Hematopoietic multipotent progenitor cell (in vitro differentiated cells): Measurements from ENCODE around the gene SLC19A1. TPM values are rescaled to one million over a fixed set of nuclear protein-coding genes. Genes with fewer than 3 reads are reported as not detected.

ENCODE experiments used
- DNase-seq, 3 donors: peaks; one replicate each; pipeline ENCODE4 v3.0.0-alpha.2; 2011 to 2015; ENCODE audit warnings: low read depth in 2 of 3, low spot score in 2 of 3
- total RNA-seq: library from RNA; depleted of rRNA; stranded (reverse); fragments of >200 nt; gene quantifications from one replicate; pipeline ENCODE4 v1.2.3, GENCODE V29; 2012

The SLC19A1 gene
- total RNA-seq, 1 donor, result 24.0 TPM

DNA sequence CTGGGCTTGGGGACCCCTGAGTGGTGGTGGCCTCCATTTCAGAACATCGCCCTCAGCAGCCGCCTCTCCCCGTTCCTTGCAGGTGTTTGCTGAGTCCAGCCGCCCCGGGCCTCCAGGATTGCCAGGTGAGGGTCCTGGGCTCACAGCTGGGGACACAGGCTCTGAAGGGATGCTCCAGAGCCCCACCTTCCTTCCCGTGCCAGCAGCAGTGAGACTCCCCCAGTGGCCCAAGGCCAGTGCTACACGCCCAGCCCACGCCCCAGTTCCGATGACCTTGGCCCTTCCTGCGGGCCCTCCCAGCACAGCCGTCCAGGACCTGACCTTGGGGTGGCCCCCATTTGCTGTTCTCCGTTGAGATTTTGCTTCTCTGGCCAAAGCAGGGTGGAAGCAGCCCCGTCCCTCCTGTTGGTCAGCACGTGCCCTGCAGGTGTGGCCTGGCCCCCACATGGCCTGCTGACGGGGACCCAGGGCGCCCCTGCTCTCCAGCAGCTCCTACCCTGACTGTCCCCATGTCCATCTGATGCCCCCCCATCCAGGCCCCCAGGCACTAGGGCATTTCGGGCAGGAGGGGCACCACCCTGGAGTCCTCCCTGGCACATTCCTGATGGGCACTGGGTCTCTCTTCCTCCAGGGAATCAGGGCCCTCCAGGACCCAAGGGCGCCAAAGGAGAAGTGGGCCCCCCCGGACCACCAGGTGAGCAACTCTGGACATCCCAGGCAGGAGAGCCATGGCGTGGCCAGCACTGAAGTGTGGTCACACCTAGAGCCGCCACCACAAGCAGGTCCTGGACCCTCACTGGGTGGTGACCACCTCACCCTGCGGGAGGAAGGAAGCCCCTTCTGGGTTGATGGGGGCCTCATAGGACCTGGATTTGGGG is 45.0 kb downstream of the SLC19A1 start:
- DNase-seq, result no peak

DNA sequence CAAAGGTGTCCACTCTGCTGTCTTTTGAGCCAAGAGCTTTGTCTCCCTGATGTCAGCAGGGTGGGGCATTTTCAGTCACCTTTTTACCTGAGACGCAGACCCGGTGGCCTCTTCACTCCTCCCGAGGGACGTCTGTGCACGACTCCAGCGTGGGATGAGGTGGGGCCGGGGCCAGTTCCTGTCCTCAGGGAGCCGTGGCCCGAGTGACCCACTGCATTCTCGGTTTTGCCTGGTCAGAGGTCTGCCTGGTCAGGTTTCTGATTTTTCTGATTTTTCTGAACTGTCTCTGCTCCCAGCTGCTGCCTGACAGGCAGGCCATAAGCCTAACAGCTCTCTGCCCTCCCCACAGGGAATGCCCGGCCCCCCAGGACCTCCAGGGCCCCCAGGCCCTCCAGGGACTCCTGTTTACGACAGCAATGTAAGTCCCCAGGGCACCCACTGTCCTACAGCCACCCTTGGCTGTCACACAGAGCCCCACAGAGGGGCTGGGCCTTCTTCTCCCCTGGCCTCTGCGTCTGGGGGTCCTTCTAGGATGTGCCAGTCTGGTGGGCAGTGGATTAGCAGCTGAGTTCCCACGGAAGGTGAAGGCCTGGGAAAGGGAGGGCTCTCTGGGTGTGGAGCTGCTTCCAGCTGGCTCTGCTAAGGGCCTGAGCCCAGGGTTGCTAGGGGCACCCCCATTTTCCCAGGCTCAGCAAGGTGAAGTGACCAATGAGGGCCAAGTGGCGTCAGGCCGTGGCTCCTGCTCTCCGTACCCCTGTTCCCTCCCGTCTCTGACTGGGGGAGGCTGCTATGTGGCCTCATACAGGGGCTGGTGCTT is 45.9 kb downstream of the SLC19A1 start:
- no peak for DNase-seq

DNA sequence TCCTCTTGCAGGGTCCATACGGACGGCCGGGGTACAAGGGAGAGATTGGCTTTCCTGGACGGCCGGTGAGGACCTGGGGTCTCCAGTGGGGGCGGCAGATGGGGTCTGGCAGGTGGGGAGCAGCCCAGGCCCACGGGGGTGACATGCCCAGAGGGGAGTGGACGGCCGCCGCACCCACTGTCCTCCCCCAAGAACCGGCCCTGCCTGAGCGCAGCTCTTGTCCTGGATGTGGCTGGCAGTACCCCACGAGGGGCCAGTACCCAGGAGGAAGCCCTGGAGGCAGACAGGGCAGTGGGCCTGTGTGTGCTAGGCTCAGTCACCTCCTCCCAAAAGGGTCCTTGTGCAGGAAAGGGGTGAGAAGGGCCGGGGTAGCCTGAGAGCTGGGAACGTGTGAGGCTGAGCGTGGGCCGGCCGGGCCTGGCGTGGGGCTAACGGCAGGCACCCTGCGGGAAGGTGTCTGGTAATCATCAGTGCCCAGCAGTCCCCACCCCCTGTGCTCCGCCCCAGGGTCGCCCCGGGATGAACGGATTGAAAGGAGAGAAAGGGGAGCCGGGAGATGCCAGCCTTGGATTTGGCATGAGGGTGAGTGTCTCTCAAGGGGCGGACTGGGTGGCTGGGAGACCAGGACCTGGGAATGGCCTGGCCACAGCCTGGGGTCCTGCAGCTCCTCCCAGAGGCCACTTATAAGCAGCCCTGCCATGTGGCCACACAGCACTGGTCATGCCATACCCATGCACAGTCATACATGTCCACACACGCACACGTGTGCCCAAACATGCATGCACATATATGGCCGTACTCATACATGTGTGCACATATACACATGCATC is 47.2 kb downstream of the SLC19A1 start:
- DNase-seq, result no peak

DNA sequence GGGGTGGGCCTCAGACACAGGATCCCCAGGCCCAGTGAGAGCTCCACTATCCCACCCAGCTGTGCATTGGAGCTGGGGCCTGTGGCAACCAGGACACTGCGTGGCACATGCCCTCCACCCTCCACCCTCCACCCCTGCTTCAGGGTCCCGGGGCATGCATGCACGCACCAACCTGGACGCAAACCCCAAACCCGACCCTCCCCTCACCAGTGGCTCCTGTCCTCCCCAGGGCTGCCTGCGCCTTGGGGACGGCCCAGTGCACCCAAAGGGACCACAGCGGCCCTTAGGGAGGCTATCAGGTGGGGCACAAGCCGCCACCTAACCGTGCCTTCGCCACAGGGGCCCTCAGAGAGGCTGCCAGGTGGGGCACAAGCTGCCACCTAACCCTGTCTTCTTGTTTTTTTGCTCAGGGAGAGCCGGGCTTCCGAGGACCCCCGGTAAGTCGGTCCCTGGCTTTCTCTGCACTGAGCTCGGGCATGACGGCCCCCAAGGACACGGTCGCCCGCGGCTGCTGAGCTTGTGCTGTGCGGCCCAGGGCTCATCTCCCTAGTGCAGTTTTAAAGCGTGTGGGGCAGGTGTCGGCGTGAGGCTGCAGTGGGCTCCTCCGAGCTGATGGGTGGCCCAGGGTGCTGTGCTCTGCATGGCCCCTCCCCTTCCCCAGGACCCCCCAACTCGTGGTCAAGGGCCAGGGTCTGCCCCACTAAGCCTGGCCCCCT is 47.9 kb downstream of the SLC19A1 start:
- DNase-seq, result no peak

DNA sequence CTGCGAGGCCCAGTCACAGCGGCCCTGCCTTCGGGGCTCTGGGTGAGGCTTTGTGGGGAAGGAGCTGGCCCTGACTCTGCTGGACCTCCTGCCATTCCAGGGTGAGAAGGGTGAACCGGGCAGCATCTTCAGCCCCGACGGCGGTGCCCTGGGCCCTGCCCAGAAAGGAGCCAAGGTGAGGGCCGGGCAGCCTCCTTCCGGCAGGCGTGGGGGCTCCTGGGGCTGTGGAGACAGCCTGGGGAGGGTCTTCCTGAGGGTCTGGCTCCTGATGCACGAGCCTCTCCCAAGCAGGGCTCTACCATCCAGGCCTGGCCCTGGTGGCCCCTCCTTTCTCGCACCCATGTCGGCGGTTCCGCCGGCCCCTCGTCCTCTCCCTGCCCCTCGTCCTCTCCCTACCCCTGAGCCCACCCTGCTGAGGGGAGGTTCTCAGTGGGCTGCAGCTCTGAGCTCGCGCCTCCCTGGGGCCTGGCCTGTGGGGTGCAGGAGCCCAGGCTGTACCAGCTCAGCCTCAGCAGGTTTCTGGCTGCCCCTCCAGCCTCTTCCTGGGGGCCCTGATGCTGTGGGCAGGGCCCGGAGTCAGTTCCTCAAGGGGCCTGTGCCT is 48.7 kb downstream of the SLC19A1 start:
- no peak for DNase-seq

DNA sequence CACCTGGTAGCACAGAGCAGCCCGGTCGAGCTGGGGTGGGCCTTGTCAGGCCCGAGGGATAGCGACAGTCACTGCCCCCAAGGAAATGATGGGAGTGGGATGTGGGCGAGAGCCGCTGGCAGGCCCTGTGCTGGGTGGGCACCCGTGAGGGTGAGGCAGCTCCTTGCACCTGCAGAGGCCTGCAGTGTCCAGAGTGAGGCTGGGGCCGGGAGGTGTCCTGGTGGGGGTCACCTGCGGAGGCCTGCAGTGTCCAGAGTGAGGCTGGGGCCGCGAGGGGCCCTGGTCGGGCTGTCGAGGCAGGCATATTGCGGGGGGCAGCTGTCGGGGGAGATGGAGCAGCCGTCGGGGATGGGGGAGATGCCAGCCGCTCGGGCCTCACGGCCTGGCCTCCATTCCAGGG is 49.5 kb downstream of the SLC19A1 start:
- no peak for DNase-seq

DNA sequence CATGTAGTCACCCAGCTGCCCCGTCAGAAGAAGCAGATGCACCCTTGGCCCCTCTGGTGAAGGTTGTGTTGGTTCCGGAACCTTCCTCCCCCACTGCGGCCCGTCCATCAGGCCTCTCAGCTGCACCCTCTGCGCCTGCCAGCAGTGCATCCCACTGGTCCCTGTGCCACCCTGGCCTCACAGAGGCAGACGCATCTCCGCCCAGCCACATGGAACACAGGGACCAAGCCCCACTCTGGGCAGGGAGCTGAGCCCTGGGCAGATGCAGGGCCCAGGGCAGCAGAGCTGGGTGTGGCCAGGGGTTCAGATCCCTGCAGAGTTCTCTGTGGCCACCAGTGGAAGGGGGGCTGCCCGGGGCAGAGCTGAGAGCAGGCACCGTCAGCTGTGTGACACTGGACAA is 50.6 kb downstream of the SLC19A1 start:
- DNase-seq, result no peak

DNA sequence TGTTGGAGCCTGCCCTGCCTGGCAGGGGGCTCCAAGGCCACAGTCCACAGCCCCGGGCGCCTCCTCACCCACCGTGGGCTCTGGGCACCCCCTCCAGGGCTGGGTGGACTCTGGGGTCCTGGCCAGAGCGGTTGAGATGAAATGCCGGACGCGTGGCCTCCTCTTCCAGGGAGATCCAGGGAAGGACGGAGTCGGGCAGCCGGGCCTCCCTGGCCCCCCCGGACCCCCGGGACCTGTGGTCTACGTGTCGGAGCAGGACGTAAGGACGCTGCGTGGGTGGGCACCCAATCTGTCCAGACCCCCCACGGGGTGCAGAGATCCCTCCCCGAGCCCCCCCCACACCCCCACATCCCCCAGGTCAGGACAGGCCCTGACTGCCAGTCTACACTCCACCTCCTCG is 51.2 kb downstream of the SLC19A1 start:
- no peak for DNase-seq

DNA sequence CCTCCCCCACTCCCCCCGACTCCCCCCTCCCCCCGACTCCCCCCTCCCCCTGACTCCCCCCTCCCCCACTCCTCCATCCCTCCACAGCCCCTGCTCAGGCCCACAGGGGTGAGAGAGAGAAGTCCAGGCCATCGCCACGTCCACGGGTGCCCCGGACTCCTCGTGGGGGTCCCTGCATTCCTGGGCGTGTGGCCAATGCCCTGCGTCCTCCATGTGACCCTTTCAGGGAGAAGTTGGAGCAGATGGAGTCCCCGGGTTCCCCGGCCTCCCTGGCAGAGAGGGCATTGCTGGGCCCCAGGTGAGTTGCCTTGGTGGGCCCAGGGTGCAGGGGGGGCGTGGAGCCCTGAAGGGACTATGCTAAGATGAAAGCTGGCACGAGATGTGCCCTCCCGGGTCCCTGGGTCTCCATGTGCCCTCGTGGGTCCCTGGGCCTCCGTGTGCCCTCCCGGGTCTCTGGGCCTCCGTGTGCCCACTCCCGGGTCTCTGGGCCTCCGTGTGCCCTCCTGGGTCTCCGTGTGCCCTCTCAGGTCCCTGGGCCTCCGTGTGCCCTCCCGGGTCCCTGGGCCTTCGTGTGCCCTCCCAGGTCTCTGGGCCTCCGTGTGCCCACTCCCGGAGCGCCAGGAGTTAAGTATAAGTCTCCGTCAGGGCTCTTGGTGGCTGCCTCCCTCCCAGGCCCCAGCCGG is 52.0 kb downstream of the SLC19A1 start:
- no peak for DNase-seq

DNA sequence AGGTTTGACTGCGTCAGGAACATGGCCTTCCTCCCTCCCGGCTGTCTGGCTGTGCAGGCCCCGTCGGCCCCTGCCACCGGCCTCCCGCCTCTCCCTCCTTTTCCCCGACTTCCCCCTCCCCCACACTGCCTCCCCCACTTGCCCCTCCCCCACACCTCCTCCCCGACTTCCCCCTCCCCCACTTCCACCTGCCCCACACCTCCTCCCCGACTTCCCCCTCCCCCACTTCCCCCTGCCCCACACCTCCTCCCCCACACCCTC is 52.6 kb downstream of the SLC19A1 start:
- DNase-seq, result no peak

DNA sequence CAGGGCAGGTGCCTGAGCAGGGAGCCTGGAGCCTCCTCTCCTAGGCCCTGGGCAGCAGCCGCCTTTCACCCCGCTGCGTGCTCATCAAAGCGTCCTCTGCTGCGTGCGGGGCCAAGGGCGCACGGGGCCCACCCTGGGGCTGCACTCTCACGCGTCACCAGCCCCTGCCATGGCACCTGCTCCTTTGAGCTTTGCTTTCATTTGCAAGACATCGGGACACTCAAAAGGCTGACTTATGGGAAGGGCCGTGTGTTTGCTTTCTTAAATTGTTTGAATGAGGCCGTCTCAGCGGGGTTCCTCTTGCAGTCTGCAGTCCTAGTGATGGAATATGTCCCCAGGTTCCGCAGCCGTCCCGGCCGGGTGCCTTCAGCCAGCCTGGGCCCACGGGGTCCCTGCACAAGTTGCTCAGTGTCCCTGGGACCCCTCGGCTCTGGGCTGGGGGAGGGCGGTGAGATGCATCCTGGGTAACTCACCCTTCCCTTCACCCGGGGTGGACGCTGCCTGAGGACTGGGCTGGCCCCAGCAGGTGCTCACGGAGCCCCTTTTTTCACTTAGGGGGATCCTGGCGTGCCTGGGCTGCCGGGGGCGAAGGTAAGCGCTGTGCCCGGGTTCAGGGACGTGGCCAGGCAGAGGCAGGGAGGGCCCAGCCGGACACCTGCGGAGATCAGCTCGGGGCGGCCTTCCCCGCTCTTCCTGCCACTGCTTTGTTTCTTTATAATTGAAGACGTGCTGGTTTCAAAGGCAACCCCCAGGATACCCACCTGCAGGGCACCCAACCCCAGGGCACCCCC is 53.1 kb downstream of the SLC19A1 start:
- no peak for DNase-seq

DNA sequence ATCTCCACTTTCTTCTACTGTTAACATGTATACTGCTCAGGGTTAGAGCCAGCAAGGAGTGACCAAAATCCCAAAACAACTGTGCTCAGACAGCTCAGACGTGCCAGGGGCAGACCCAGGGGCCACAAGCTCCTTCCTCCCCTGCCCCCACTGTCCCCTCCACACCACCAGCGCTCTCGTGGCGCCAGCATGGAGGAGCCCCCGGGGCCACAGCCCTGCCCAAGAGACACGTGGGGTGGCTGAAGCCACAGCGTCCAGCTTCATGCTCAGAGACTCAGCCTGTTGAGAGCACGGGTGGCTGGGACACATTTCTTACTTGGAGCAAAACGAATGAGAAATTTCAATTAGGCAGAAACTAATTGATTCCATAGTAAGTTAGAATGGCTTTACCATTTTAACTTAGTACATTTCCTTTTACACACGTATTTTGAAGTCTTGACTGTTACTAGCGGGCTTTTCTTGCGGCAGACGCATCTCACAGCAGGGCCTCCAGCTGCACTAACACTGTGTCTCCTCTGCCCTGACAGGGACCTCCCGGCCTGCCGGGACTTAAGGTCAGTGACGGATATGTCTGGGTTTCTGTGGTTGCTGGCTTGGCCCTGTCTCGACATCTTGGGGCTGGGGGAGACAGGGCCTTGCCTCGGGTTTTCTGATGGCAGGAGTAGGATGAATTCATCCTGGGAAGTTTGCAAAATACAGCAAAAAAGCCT is 54.2 kb downstream of the SLC19A1 start:
- DNase-seq, result no peak

DNA sequence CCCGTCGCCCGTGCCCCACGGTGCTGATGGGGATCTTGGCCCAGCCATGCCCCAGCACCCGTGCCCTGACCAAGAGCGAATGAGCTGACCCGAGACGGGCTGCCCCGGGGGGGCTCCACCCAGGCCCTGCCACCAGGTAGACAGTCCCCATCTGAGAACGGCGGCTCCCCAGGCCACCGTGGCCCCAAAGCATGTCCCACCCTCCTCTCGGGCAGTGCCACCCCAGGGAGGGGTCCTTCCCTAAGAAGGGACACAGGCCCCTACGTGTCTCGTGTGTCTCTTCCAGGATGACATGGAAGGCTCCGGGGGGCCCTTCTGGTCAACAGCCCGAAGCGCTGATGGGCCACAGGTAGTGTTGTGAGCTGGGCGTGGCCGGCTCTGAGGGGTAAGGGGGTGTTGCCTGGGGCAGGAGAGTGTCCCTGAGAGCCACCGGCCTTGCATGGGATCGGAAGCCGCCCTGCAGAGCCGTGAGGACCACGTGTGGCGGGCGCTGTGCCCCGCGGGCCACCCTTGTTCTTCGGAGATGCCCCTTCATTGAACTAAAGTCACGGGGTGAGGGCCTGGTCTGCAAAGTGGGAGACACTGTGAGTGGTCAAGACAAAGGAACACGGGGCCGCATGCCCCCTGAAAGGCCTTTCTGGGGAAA is 55.0 kb downstream of the SLC19A1 start:
- DNase-seq, result no peak

DNA sequence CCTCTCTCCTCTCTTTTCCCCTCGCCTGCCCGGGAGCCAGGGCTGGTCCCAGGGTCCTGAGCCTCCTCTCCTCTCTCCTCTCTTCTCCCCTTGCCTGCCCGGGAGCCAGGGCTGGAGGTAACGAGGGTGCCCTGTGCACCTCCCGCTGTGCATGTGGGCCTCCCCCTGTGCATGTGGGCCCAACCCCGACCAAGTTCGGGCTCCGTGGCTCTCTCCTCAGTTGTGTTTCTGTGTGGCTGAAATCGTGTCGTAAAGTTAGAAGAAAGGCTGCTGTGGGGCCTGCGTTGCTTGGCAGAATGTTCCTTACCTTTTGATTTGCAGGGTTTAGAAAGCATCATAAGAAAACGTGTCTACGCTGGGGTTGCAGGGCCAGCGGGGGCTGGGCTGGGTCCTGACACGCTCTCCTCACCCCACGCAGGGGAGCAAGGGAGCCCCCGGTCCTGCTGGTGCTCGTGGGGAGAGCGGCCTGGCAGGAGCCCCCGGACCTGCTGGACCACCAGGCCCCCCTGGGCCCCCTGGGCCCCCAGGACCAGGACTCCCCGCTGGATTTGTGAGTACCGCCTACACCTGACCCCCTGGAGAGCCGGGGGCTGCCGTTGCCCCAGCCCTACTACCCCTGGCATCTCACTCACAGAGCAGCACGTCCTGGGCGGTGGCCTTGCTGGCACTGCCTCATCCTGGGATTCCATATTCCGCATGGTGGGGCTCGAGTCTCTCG is 55.6 kb downstream of the SLC19A1 start:
- no peak for DNase-seq

DNA sequence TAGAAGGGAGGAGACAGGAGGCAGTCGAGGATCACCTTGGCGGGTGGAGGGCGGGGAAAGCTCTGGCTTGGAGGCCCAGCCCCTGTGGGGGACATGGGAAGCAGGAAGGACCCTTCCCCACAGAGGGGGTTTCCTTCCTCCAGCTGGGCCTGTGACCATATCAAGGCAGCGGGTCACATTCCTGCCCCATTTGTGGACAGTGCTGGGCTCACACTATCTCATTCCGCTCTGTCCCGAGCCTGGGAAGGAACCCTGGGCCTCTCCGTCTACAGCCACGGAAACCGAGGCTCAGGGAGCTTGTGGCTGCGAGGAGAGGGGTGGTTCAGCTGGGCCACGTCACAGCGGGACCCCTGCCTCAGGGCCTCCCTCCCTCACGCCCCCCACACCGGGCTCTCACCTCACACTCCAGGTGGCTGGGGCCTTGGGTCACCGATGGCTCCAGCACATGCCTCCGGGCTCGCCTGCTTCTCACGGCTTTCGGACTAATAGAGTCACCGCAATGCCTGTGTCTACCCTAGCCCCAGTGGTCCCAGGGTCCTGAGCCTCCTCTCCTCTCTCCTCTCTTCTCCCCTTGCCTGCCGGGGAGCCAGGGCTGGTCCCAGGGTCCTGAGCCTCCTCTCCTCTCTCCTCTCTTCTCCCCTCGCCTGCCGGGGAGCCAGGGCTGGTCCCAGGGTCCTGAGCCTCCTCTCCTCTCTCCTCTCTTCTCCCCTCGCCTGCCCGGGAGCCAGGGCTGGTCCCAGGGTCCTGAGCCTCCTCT is 56.4 kb downstream of the SLC19A1 start:
- DNase-seq, result no peak

DNA sequence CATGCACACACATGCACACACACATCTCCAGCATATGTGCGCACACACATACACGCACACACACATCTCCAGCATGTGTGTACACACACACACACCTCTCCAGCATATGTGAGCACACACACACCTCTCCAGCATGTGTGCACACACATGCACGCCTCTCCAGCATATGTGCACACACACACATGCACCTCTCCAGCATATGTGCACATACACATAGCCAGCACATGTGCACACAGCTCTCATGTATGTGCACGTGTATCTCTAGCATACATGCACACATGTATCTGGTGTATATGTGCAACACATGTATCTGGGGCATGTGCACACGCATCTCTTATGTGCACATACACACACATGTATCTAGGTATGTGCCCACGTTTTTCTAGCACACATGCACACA is 57.9 kb downstream of the SLC19A1 start:
- no peak for DNase-seq
